ENCODE data around the gene PSORS1C2. TPM values are rescaled to one million over a fixed set of nuclear protein-coding genes. Genes with fewer than 3 reads are reported as not detected.

The PSORS1C2 gene
- polyA plus RNA-seq, 1 of the 3 experiments (the other 2 are of a cell fraction): not detected

GRCh38 chr6:31142361-31142761 lies 3.5 kb upstream of the PSORS1C2 start:
- H3F3A ChIP-seq (replicated peaks; ENCODE audit: insufficient read depth): peaks cover 9% of the 10 kb centered on the region
- H3K27me3 ChIP-seq (ENCODE audit: insufficient read depth): no peaks in the 10 kb centered on the region
- no peak overlapping the region for H3K27ac ChIP-seq (ENCODE audit: low read depth in 2 of 2, low read length in 1 of 2)
- H3K9me3 ChIP-seq: no peaks in the 10 kb centered on the region
- CTCF ChIA-PET: interaction anchor here (1.4 kb wide), 1 partner anchor 50 kb away, joined by 7 read pairs; no protein-coding TSS in a partner anchor
- H3K4me1 ChIP-seq (ENCODE audit: control insufficient read depth in 1 of 2, insufficient read depth in 2 of 2, low read depth in 1 of 2, low read length in 1 of 2): peaks cover 0 to 11% of the 10 kb centered on the region in 2 experiments; a peak in 2 of 4 replicates
- peak overlapping the region; percentile 27; the same call in 1 of the 2 replicates for H3K4me2 ChIP-seq
- POLR2A ChIA-PET: no interaction called here
- H3K36me3 ChIP-seq (replicated peaks in 1 of 2; ENCODE audit: control insufficient read depth in 1 of 2, insufficient read depth in 2 of 2, low read length in 1 of 2): no peaks in the 10 kb centered on the region
- H2AFZ ChIP-seq (ENCODE audit: low read depth): no peak overlapping the region
- no peak overlapping the region for H3K9ac ChIP-seq
- H3K4me3 ChIP-seq (ENCODE audit: low read depth in 2 of 2, low read length in 1 of 2): no peak overlapping the region
- DNase-seq: no peak
- WGBS (ENCODE audit: low lambda C conversion rate): 57% methylated on average over 2 of the region's 2 CpGs
- TF ChIP-seq USF2 (IDR thresholded peaks at IDR 0.05; ENCODE audit: borderline replicate concordance, low read depth, low read length) (no peak), RXRA (IDR thresholded peaks at IDR 0.05; ENCODE audit: borderline replicate concordance, low read depth) (no peak), TEAD4 (IDR thresholded peaks at IDR 0.05; ENCODE audit: borderline replicate concordance, insufficient read depth) (no peak), NRF1 (IDR thresholded peaks at IDR 0.05; ENCODE audit: low read depth, low read length) (no peak), MEF2A (IDR thresholded peaks at IDR 0.05; ENCODE audit: borderline replicate concordance, low read depth) (no peak)
- H3K79me2 ChIP-seq (ENCODE audit: insufficient read depth): no peaks in the 10 kb centered on the region
- no peaks in the 10 kb centered on the region for H3K9me2 ChIP-seq
- H4K20me1 ChIP-seq (ENCODE audit: insufficient read depth): no peaks in the 10 kb centered on the region

GRCh38 chr6:31140643-31141042 lies 1.8 kb upstream of the PSORS1C2 start:
- no peaks in the 10 kb centered on the region for H3K79me2 ChIP-seq (ENCODE audit: insufficient read depth)
- TF ChIP-seq TEAD4 (IDR thresholded peaks at IDR 0.05; ENCODE audit: borderline replicate concordance, insufficient read depth) (no peak), GATA2 (CRISPR knock-in tag; IDR thresholded peaks at IDR 0.05) (no peak), NRF1 (IDR thresholded peaks at IDR 0.05; ENCODE audit: low read depth, low read length) (no peak), EP300 (IDR thresholded peaks at IDR 0.05; ENCODE audit: borderline replicate concordance in 1 of 2, low read depth in 1 of 2, low read length in 1 of 2) (no peak), RFX5 (IDR thresholded peaks at IDR 0.05; ENCODE audit: low read length) (no peak)
- WGBS (ENCODE audit: low lambda C conversion rate): 88% methylated on average over 8 of the region's 15 CpGs

GRCh38 chr6:31139599-31139998 lies 733 bp upstream of the PSORS1C2 start:
- Histone ChIP-seq H3K36me3 (replicated peaks in 1 of 2; ENCODE audit: control insufficient read depth in 1 of 2, insufficient read depth in 2 of 2, low read length in 1 of 2) (no peaks in the 10 kb centered on the region), H4K20me1 (ENCODE audit: insufficient read depth) (no peaks in the 10 kb centered on the region), H3K27me3 (ENCODE audit: insufficient read depth) (no peaks in the 10 kb centered on the region), H2AFZ (ENCODE audit: low read depth) (no peak overlapping the region), H3K4me3 (ENCODE audit: low read depth in 2 of 2, low read length in 1 of 2) (no peak overlapping the region), H3K9me3 (no peaks in the 10 kb centered on the region), H3K9ac (no peak overlapping the region), H3K79me2 (ENCODE audit: insufficient read depth) (no peaks in the 10 kb centered on the region), H3K4me2 (no peak overlapping the region), H3F3A (replicated peaks; ENCODE audit: insufficient read depth) (peaks cover 9% of the 10 kb centered on the region), H3K4me1 (ENCODE audit: control insufficient read depth in 1 of 2, insufficient read depth in 2 of 2, low read depth in 1 of 2, low read length in 1 of 2) (peaks cover 0 to 11% of the 10 kb centered on the region in 2 experiments; a peak in 2 of 4 replicates), H3K9me2 (no peaks in the 10 kb centered on the region), H3K27ac (ENCODE audit: low read depth in 2 of 2, low read length in 1 of 2) (no peak overlapping the region)
- ChIA-PET CTCF (interaction anchor here (1.6 to 8.5 kb wide), 4 partner anchors 11 to 228 kb away, joined by 3 to 89 read pairs (median 34); no protein-coding TSS in a partner anchor), POLR2A (no interaction called here)
- no peak for DNase-seq
- 31% methylated on average over 4 of the region's 4 CpGs for WGBS (ENCODE audit: low lambda C conversion rate)
- TF ChIP-seq RAD21 (IDR thresholded peaks at IDR 0.05; ENCODE audit: low read length) (no peak), EZH2phosphoT487 (IDR thresholded peaks at IDR 0.05; ENCODE audit: borderline replicate concordance, low read depth) (no peak), MXI1 (IDR thresholded peaks at IDR 0.05; ENCODE audit: low read depth, low read length) (no peak), USF1 (IDR thresholded peaks at IDR 0.05; ENCODE audit: borderline replicate concordance, low read depth) (no peak), YY1 (IDR thresholded peaks at IDR 0.05; ENCODE audit: low read depth) (no peak), NFIC (IDR thresholded peaks at IDR 0.05; ENCODE audit: borderline replicate concordance) (peak; percentile 25; the same call in 1 of the 2 replicates), USF2 (IDR thresholded peaks at IDR 0.05; ENCODE audit: borderline replicate concordance, low read depth, low read length) (no peak), NRF1 (IDR thresholded peaks at IDR 0.05; ENCODE audit: low read depth, low read length) (no peak), RXRA (IDR thresholded peaks at IDR 0.05; ENCODE audit: borderline replicate concordance, low read depth) (no peak)

More at GRCh38 chr6:31140643-31141042, 1.8 kb upstream of the PSORS1C2 start:
- no peaks in the 10 kb centered on the region for H3K27me3 ChIP-seq (ENCODE audit: insufficient read depth)
- no peaks in the 10 kb centered on the region for H3K9me3 ChIP-seq
- no peak for DNase-seq
- peaks cover 9% of the 10 kb centered on the region for H3F3A ChIP-seq (replicated peaks; ENCODE audit: insufficient read depth)
- no peak overlapping the region for H3K9ac ChIP-seq
- H3K36me3 ChIP-seq (replicated peaks in 1 of 2; ENCODE audit: control insufficient read depth in 1 of 2, insufficient read depth in 2 of 2, low read length in 1 of 2): no peaks in the 10 kb centered on the region
- no peaks in the 10 kb centered on the region for H4K20me1 ChIP-seq (ENCODE audit: insufficient read depth)
- peaks cover 0 to 11% of the 10 kb centered on the region in 2 experiments; a peak in 2 of 4 replicates for H3K4me1 ChIP-seq (ENCODE audit: control insufficient read depth in 1 of 2, insufficient read depth in 2 of 2, low read depth in 1 of 2, low read length in 1 of 2)
- ChIA-PET CTCF (interaction anchor here (4.2 to 8.5 kb wide), 2 partner anchors 52 to 227 kb away, joined by 63 to 89 read pairs; no protein-coding TSS in a partner anchor), POLR2A (no interaction called here)
- H3K4me3 ChIP-seq (ENCODE audit: low read depth in 2 of 2, low read length in 1 of 2): no peak overlapping the region
- H2AFZ ChIP-seq (ENCODE audit: low read depth): no peak overlapping the region
- H3K4me2 ChIP-seq: no peak overlapping the region
- H3K9me2 ChIP-seq: no peaks in the 10 kb centered on the region
- H3K27ac ChIP-seq (ENCODE audit: low read depth in 2 of 2, low read length in 1 of 2): no peak overlapping the region
